Left lung (tissue), 10 donors: ENCODE data around the gene OLFML2A. TPM values are rescaled to one million over a fixed set of nuclear protein-coding genes. Genes with fewer than 3 reads are reported as not detected.

ENCODE experiments used
- ATAC-seq: fragments of 200-7000 bp; cut with Tn5 transposase; one replicate; pipeline ENCODE4 v1.9.1; 2020; ENCODE audit warnings: moderate library complexity
- DNase-seq, 4 donors: peaks; one replicate each; pipeline ENCODE4 v3.0.0-alpha.2; 2013 to 2020
- H3K27ac ChIP-seq, 2 donors: fragments of 200-600 bp; sonication (generic) in 1 of 2; one replicate each; pipeline versions ENCODE4 v1.5.0 to v1.8.0; 2020 to 2021
- H3K27me3 ChIP-seq, 2 donors: fragments of 200-600 bp; sonication (generic) in 1 of 2; one replicate each; pipeline versions ENCODE4 v1.5.0 to v1.8.0; 2020 to 2021
- H3K36me3 ChIP-seq, 2 donors: fragments of 200-600 bp; sonication (generic) in 1 of 2; one replicate each; pipeline versions ENCODE4 v1.5.0 to v1.8.0; 2020 to 2021
- H3K4me1 ChIP-seq, 2 donors: fragments of 200-600 bp; one replicate each; pipeline ENCODE4 v1.8.0; 2021
- H3K4me3 ChIP-seq, 2 donors: fragments of 200-600 bp; sonication (generic) in 1 of 2; one replicate each; pipeline versions ENCODE4 v1.5.0 to v1.8.0; 2020 to 2021; ENCODE audit warnings: mild to moderate bottlenecking in 1 of 2
- H3K9me3 ChIP-seq, 2 donors: fragments of 200-600 bp; sonication (generic) in 1 of 2; one replicate each; pipeline versions ENCODE4 v1.5.0 to v1.8.0; 2020 to 2021
- intact Hi-C, 2 donors: fragments of 100-400 bp; cut with DNase I; formaldehyde crosslinking; loops; one replicate each; pipeline versions ENCODE4 v1.11.2 to v1.14.2; 2022
- polyA plus RNA-seq, 6 donors: library from polyadenylated mRNA; unstranded; fragments of 120-200 nt; gene quantifications; one replicate each; pipeline ENCODE4 v1.2.1, GENCODE V29; 2013; ENCODE audit not compliant: insufficient read length in 6 of 6
- total RNA-seq, 2 donors: library from RNA; stranded (reverse); fragmentation: NEBNext Ultra II Directional; extraction: Animal tissue kit (Norgen Biotek cat#: 25700); gene quantifications; one replicate each; pipeline ENCODE4 v1.2.1, GENCODE V29; 2021
- TF ChIP-seq, protein P1 (sequence below), 2 donors: fragments of 200-600 bp; sonication (generic) in 1 of 2; IDR thresholded peaks; one replicate each; pipeline versions ENCODE4 v1.5.0 to v1.8.0; 2021; ENCODE audit warnings: antibody characterized with exemption in 2 of 2
- donor health status: DM: no; HTN: yes; CAD: no.
- donor health status: DM: no; HTN: no; CAD: no.

The OLFML2A gene
- total and polyA plus RNA-seq, 8 donors, result 10.5 to 67.4 (median 41.3) TPM

DNA sequence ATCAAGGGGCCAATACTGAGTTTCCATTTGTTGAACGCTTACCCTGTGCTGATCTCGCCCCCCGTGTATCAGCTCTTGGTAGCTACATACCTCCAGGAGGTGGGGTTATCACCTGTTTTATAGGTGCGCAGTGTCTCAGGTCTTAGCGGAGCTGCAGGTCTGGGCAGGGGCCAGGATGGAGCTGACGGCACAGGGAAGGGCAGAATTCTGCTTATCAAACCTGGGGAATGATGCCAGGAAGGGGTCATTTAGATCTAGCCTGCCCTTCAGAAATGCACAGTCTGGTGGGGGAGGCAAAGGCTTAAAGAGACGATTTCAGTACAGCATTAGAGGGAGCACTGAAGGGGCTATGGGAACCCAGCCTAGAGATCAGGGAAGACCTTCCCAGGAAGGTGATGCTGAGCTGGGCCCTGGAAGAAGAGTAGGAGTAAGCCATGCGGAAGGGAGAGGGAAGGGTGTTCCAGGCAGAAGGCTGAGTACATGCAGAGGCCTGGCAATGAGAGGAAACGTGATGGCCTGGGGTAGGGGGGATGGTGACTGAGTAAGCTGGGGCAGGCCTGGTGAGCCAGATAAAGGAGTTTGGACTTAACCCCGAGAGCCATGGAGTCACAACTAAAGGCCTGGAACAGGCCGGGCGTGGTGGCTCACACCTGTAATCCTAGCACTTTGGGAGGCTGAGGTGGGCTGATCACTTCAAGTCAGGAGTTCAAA lies 31.5 kb downstream of the OLFML2A start:
- Histone ChIP-seq H3K36me3 (no peaks in the 10 kb centered on the region), H3K9me3 (no peaks in the 10 kb centered on the region), H3K27ac (no peak overlapping the region), H3K4me1 (no peaks in the 10 kb centered on the region), H3K27me3 (no peaks in the 10 kb centered on the region), H3K4me3 (no peak overlapping the region)
- DNase-seq (no peak), ATAC-seq (no peak)
- TF ChIP-seq, protein P1, sequence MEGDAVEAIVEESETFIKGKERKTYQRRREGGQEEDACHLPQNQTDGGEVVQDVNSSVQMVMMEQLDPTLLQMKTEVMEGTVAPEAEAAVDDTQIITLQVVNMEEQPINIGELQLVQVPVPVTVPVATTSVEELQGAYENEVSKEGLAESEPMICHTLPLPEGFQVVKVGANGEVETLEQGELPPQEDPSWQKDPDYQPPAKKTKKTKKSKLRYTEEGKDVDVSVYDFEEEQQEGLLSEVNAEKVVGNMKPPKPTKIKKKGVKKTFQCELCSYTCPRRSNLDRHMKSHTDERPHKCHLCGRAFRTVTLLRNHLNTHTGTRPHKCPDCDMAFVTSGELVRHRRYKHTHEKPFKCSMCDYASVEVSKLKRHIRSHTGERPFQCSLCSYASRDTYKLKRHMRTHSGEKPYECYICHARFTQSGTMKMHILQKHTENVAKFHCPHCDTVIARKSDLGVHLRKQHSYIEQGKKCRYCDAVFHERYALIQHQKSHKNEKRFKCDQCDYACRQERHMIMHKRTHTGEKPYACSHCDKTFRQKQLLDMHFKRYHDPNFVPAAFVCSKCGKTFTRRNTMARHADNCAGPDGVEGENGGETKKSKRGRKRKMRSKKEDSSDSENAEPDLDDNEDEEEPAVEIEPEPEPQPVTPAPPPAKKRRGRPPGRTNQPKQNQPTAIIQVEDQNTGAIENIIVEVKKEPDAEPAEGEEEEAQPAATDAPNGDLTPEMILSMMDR (IDR thresholded peaks at IDR 0.05), result no peak
- intact Hi-C loops, result no loop called here

DNA sequence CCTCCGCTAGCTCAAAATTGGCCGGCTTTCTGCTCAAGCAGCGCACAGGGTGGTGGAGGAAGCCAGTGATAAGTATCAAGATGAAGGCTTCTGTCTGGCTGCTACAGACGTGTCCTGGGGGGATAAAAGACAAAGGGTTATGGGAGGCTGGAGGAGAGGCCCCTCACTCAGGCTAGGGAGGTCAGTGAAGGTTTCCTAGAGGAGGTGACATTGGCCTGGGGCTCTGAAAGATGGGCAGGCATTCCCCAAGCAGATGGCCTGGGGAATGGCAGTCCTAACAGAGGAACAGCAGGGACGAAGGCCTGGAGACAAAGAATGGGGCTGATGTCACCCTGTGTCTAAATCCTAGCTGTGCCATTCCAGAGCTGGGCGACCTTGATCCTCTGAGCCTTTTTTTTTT lies 32.3 kb downstream of the OLFML2A start:
- intact Hi-C loops, result no loop called here
- H3K27ac ChIP-seq, result no peak overlapping the region
- H3K4me1 ChIP-seq, result no peaks in the 10 kb centered on the region

DNA sequence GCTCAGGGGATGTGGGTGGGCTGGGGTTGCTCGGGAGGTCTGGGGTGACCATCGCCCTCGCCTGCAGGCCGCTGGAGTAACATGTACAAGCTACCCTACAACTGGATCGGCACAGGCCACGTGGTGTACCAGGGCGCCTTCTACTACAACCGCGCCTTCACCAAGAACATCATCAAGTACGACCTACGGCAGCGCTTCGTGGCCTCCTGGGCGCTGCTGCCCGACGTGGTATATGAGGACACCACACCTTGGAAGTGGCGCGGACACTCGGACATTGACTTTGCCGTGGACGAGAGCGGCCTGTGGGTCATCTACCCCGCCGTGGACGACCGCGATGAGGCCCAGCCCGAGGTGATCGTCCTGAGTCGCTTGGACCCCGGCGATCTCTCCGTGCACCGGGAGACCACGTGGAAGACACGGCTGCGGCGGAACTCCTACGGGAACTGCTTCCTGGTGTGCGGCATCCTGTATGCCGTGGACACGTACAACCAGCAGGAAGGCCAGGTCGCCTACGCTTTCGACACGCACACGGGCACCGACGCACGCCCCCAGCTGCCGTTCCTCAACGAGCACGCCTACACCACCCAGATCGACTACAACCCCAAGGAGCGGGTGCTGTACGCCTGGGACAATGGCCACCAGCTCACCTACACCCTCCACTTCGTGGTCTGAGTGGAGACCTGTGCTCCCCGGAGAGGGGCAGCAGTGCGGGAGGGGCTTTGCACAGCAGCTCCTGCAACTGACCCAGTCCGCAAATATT lies 33.0 kb downstream of the OLFML2A start:
- Histone ChIP-seq H3K36me3 (no peaks in the 10 kb centered on the region), H3K4me1 (no peaks in the 10 kb centered on the region), H3K27me3 (no peaks in the 10 kb centered on the region), H3K9me3 (no peaks in the 10 kb centered on the region), H3K27ac (no peak overlapping the region), H3K4me3 (no peak overlapping the region)
- intact Hi-C loops, result no loop called here
- no peak for ATAC-seq
- DNase-seq, result peak in 1 of 4 donors; percentile 80
- TF ChIP-seq, protein P1 (IDR thresholded peaks at IDR 0.05), result no peak

More for the DNA sequence above, 32.3 kb downstream of the OLFML2A start:
- no peaks in the 10 kb centered on the region for H3K27me3 ChIP-seq
- H3K4me3 ChIP-seq, result no peak overlapping the region
- ATAC-seq, result no peak
- no peaks in the 10 kb centered on the region for H3K9me3 ChIP-seq
- DNase-seq, result peak in 1 of 4 donors; percentile 4
- H3K36me3 ChIP-seq, result no peaks in the 10 kb centered on the region
- TF ChIP-seq, protein P1 (IDR thresholded peaks at IDR 0.05), result no peak

DNA sequence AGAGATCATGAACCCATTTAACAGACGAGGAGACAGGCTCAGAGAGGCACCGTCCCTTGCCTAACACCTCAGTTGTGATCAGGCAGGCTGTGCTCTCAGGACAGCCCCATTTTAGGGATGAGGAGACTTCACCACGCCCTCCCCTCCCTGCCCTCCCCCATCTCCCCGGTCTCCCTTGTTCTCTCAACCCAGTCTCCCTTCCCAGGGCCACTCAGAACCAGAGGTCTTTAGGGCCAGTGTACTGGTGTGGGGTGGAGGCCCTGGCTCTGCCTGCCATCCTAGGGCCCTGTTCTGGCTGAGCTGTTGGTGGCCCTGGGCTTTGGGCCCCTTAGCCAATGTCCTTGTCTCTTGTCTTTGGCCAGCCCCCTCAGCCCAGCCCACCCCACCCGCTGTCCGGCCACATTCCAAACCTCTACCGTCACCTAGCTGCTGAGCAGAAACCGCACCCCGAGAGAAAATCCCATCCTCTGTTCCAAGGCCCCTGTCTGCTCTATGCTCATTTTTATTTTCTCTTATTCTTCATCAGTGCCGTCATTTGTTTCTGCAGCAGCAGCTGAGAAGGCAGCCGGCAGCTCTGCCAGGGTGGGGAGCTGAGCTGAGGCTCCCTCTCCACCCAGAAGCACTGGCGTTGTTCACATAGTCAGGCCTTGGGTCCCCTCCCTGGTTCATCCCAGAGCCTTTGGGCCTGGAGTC lies 33.9 kb downstream of the OLFML2A start:
- no peaks in the 10 kb centered on the region for H3K9me3 ChIP-seq
- no peaks in the 10 kb centered on the region for H3K27me3 ChIP-seq
- no peaks in the 10 kb centered on the region for H3K36me3 ChIP-seq
- no peak overlapping the region for H3K4me3 ChIP-seq
- TF ChIP-seq, protein P1 (IDR thresholded peaks at IDR 0.05), result no peak
- H3K4me1 ChIP-seq, result no peaks in the 10 kb centered on the region
- DNase-seq, result peak in 2 of 4 donors; percentile 25 to 74
- peak; percentile 81 for ATAC-seq
- intact Hi-C loops, result no loop called here
- no peak overlapping the region for H3K27ac ChIP-seq

DNA sequence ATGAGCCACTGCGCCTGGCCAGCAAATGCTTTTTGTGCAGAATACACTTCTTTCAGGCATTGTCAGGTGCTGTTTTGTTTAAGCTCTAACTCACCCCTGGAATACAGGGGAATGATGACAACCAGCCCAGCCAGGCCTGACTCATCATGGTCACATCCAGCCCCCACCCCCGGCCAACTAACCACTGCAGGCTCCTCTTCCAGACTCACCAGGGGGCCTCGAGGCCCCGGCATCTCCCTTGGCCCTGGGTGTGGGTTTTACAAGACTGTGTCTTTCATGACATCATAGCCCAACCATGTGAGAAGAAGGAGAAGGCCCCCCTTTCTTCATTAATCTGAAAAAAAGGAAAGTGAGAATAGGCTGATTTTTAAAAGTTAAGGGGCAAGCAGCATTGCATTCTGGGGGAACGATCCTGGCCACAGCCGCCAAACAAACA lies 35.5 kb downstream of the OLFML2A start:
- intact Hi-C loops, result no loop called here
- Histone ChIP-seq H3K9me3 (no peaks in the 10 kb centered on the region), H3K27me3 (no peaks in the 10 kb centered on the region), H3K27ac (no peak overlapping the region), H3K4me3 (no peak overlapping the region), H3K4me1 (no peaks in the 10 kb centered on the region), H3K36me3 (no peaks in the 10 kb centered on the region)
- TF ChIP-seq, protein P1 (IDR thresholded peaks at IDR 0.05), result no peak
- ATAC-seq, result peak; percentile 58
- peak in 2 of 4 donors; percentile 51 for DNase-seq
